AG10803 (cell line): ENCODE measurements around the gene KRTAP20-3.

Experiments used
- DNase-seq: peaks from one replicate; pipeline ENCODE4 v3.0.0; 2010; ENCODE audit warnings: low read depth
- H3K4me3 ChIP-seq: 2 replicates; pipeline ENCODE4 v1.5.1; 2011; ENCODE audit warnings: mild to moderate bottlenecking, low read length, control low read depth
- CTCF ChIP-seq: conservative IDR thresholded peaks from 2 replicates; pipeline ENCODE4 v1.5.1; 2011; ENCODE audit warnings: mild to moderate bottlenecking, low read length, control low read depth, inconsistent platforms

KRTAP20-3 gene

DNA sequence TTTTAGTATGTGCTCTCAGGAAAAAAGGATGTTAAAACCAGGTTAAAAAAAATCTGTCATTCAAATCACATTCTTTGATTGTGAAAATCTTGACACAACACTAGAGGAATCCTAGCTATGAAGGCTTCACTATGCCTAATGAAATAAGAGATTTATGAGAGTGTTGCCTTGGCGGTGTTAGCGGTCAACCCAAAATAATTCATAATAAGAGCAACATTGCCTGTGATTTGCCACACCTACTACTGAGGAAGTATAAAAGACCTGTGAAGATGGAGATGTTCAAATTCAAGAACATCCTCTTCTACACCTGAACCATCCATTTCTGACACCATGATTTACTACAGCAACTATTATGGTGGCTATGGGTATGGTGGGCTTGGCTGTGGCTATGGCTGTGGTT, 26.5 kb upstream of the KRTAP20-3 start, which contains the start of gene KRTAP20-1:
TSS of gene KRTAP20-1 (plus strand) at position 301 of the 400 bp plus-strand sequence. CDS start at position 331, 30 bp downstream.
- no peak for TF ChIP-seq CTCF
- no peak for DNase-seq
- no peak within 1 kb of the TSS for H3K4me3 ChIP-seq

- TF ChIP-seq CTCF: no peak
- DNase-seq: no peak
These were observed 22.6 kb upstream of the KRTAP20-3 start for GRCh38 chr21:30620080-30620479.

DNA sequence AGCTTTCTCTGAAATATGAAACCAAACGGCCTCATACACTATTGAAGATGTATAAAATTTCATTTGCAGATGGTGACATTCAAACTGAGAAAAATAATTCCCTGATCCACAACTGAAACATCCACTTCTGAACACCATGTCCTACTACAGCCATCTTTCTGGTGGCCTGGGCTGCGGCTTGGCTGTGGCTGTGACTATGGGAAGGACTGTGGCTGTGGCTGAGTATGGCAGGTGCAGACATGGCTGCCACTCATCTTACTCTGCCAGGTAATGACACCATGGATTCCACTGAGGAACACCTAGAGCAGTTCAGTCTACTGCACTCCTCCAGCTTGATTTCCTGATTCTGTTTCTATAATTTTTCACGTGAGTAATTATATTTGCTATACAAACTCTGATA, 22.1 kb upstream of the KRTAP20-3 start, which contains the start of gene KRTAP20-4:
TSS of gene KRTAP20-4 (plus strand) at position 106 of the 400 bp plus-strand sequence.
- H3K4me3 ChIP-seq: no peak within 1 kb of the TSS
- no peak for DNase-seq
- no peak for TF ChIP-seq CTCF

More at GRCh38 chr21:30620080-30620479, 22.6 kb upstream of the KRTAP20-3 start:
- no peak overlapping the region for H3K4me3 ChIP-seq

- H3K4me3 ChIP-seq: no peak overlapping the region
- no peak for DNase-seq
- TF ChIP-seq CTCF: no peak
These were observed 19.3 kb upstream of the KRTAP20-3 start for GRCh38 chr21:30623362-30623761.

DNA sequence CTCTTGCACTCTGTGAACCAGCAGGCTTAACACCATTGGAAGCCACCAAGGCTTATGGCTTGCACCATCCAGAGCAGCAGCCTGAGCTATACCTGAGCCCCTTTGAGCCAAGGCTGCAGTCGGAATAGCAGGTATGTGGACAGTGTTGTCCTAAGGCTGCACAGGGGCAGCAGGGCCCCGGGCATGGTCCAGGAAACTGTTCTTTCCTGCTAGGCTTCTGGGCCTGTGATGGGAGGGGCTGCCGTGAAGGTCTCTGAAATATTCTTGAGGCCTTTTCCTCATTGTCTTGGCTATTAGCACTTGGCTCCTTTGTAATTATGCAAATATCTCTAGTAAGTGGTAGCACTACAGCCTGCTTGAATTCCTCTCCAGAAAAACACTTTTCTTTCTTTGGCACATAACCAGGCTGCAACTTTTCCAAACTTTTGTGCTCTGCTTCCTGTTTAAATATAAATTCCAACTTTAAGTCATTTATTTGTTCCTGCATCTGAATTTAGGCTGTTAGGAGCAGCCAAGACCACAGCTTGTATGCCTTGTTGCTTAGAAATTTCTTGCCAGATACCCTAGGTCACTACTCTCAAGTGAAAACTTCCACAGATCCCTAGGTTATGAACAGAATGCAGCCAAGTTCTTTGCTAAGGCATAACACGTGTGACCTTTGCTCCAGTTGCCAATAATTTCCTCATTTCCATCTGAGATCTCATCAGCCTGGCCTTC, 17.1 kb upstream of the KRTAP20-3 start:
- DNase-seq: no peak
- no peak overlapping the region for H3K4me3 ChIP-seq
- no peak for TF ChIP-seq CTCF

DNA sequence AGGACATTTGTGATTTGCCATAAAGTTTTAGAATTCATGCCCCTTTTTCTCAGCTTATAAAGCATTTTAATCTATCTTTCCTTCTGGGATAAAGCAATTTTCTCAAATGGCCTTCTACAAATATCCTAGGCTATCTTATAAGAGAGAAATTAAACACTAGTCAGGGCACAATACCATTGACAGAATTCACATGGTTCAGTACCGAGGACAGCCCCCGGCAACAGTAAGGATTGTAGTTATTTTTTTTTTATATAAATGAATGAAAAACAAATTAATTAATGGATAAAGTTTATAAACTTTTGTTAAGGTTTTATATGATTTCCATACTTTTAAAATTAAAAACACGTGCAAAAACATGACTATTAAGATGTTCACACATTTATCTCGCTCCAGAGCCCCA, 14.6 kb upstream of the KRTAP20-3 start:
- H3K4me3 ChIP-seq: no peak overlapping the region
- DNase-seq: no peak
- TF ChIP-seq CTCF: no peak

DNA sequence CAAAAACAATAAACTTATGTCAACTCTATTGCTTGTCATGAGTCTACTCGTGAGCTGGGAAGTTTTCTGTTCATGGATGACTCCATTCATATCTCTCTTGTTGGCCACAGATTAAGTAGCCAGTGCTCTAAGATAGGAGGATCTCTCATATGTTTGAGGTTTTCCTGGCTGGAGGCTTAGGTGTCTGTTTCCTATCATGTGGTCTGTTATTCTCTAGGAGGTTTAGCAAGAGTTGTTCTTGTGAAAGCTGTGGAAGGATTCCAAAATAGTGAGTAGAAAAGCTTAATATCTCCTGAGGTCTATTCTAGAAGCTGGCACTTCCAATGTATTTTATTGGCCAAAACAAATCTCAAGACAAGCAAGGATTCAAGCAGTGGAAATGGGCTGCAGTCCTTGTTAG, 13.5 kb upstream of the KRTAP20-3 start:
- no peak for TF ChIP-seq CTCF
- H3K4me3 ChIP-seq: no peak overlapping the region
- DNase-seq: no peak
